H9 (cell line): ENCODE measurements around the gene TRPM2. TPM values are rescaled to one million over a fixed set of nuclear protein-coding genes. Genes with fewer than 3 reads are reported as not detected.

Experiments used
- DNase-seq: peaks from one replicate; pipeline ENCODE4 v3.0.0-alpha.2; 2017
- H2AFZ ChIP-seq: one replicate; pipeline ENCODE4 v1.6.1; 2013; ENCODE audit warnings: mild to moderate bottlenecking, low read length, control low read depth, moderate library complexity
- H2AK5ac ChIP-seq: 2 replicates; pipeline ENCODE4 v1.6.1; 2013; ENCODE audit warnings: low read length, control low read depth, mixed read lengths; ENCODE audit not compliant: insufficient read length
- H2BK120ac ChIP-seq: one replicate; pipeline ENCODE4 v1.6.1; 2013; ENCODE audit warnings: low read depth, mild to moderate bottlenecking, low read length, control low read depth, inconsistent platforms; ENCODE audit not compliant: poor library complexity, severe bottlenecking
- H2BK12ac ChIP-seq: 2 replicates; pipeline ENCODE4 v1.6.1; 2013; ENCODE audit warnings: low read length, control low read depth, mixed read lengths, low read depth; ENCODE audit not compliant: insufficient read length
- H2BK15ac ChIP-seq: 2 replicates; pipeline ENCODE4 v1.6.1; 2013; ENCODE audit warnings: low read depth, low read length, control low read depth
- H2BK20ac ChIP-seq: one replicate; pipeline ENCODE4 v1.6.1; 2013; ENCODE audit warnings: low read depth, mild to moderate bottlenecking, low read length, control low read depth, inconsistent platforms; ENCODE audit not compliant: poor library complexity, severe bottlenecking
- H2BK5ac ChIP-seq: 2 replicates; pipeline ENCODE4 v1.6.1; 2013; ENCODE audit warnings: low read length, control low read depth, mixed read lengths; ENCODE audit not compliant: insufficient read length
- H3K14ac ChIP-seq: 2 replicates; pipeline ENCODE4 v1.6.1; 2013; ENCODE audit warnings: low read length, control low read depth; ENCODE audit not compliant: insufficient read depth
- H3K18ac ChIP-seq: 2 replicates; pipeline ENCODE4 v1.6.1; 2013; ENCODE audit warnings: low read depth, mild to moderate bottlenecking, mixed read lengths, low read length, control low read depth; ENCODE audit not compliant: insufficient read length
- H3K23ac ChIP-seq: 2 replicates; pipeline ENCODE4 v1.6.1; 2013; ENCODE audit warnings: low read length, control low read depth, mixed read lengths, low read depth; ENCODE audit not compliant: insufficient read length
- H3K23me2 ChIP-seq: 2 replicates; pipeline ENCODE4 v1.6.1; 2013; ENCODE audit warnings: low read depth, mild to moderate bottlenecking, mixed read lengths, low read length, control low read depth; ENCODE audit not compliant: insufficient read length, poor library complexity, severe bottlenecking
- H3K27ac ChIP-seq: 2 replicates; pipeline ENCODE4 v1.5.1; 2013; ENCODE audit warnings: low read length, control low read depth, mixed read lengths, low read depth; ENCODE audit not compliant: insufficient read length
- H3K27me3 ChIP-seq: 2 replicates; pipeline ENCODE4 v1.6.1; 2013; ENCODE audit warnings: low read length, control low read depth, inconsistent platforms; ENCODE audit not compliant: insufficient read depth
- H3K4ac ChIP-seq: 2 replicates; pipeline ENCODE4 v1.6.1; 2013; ENCODE audit warnings: low read depth, mild to moderate bottlenecking, control low read depth, inconsistent platforms, low read length, moderate library complexity
- H3K4me1 ChIP-seq: 2 replicates; pipeline ENCODE4 v1.6.1; 2013; ENCODE audit warnings: low read length, control low read depth, inconsistent platforms; ENCODE audit not compliant: insufficient read depth
- H3K4me2 ChIP-seq: 2 replicates; pipeline ENCODE4 v1.6.1; 2013; ENCODE audit warnings: low read length, control low read depth, mixed read lengths; ENCODE audit not compliant: insufficient read length, insufficient read depth
- H3K56ac ChIP-seq: 2 replicates; pipeline ENCODE4 v1.6.1; 2013; ENCODE audit warnings: low read depth, mild to moderate bottlenecking, mixed read lengths, low read length, control low read depth; ENCODE audit not compliant: insufficient read length
- H3K79me1 ChIP-seq: 2 replicates; pipeline ENCODE4 v1.6.1; 2013; ENCODE audit warnings: low read depth, mild to moderate bottlenecking, moderate library complexity, low read length, control low read depth, inconsistent platforms; ENCODE audit not compliant: insufficient read depth, poor library complexity, severe bottlenecking
- H3K79me2 ChIP-seq: 2 replicates; pipeline ENCODE4 v1.6.1; 2013; ENCODE audit warnings: low read length, control low read depth, inconsistent platforms; ENCODE audit not compliant: insufficient read depth
- H3K9ac ChIP-seq: 2 replicates; pipeline ENCODE4 v1.6.1; 2013; ENCODE audit warnings: low read length, control low read depth, mixed read lengths; ENCODE audit not compliant: insufficient read length; ENCODE audit errors: extremely low read depth
- H3K9me3 ChIP-seq: one replicate; pipeline ENCODE4 v1.6.1; 2013; ENCODE audit warnings: low read depth, low read length, inconsistent platforms; ENCODE audit not compliant: control insufficient read depth
- H3T11ph ChIP-seq: one replicate; pipeline ENCODE4 v1.6.1; 2013; ENCODE audit warnings: mild to moderate bottlenecking, low read length, control low read depth, inconsistent platforms
- H4K20me1 ChIP-seq: one replicate; pipeline ENCODE4 v1.6.1; 2013; ENCODE audit not compliant: control insufficient read depth, insufficient read length, insufficient read depth
- H4K5ac ChIP-seq: 2 replicates; pipeline ENCODE4 v1.6.1; 2013; ENCODE audit warnings: low read depth, mild to moderate bottlenecking, mixed read lengths, low read length, control low read depth; ENCODE audit not compliant: insufficient read length
- H4K8ac ChIP-seq: replicated peaks from 2 replicates; pipeline ENCODE4 v1.6.1; 2013; ENCODE audit warnings: low read length, control low read depth, mixed read lengths, low read depth; ENCODE audit not compliant: insufficient read length
- H4K91ac ChIP-seq: 2 replicates; pipeline ENCODE4 v1.6.1; 2013; ENCODE audit warnings: low read depth, mild to moderate bottlenecking, moderate library complexity, mixed read lengths, low read length, control low read depth; ENCODE audit not compliant: insufficient read length
- H3K27ac Mint-ChIP-seq, 3 experiments: 2 replicates in 2 of 3; 3 replicates in 1 of 3; pipeline ENCODE4 v1.8.0; 2020 to 2021; ENCODE audit warnings: mixed read lengths in 3 of 3, mild to moderate bottlenecking in 1 of 3, moderate library complexity in 1 of 3
- H3K27me3 Mint-ChIP-seq: 2 replicates; pipeline ENCODE4 v1.8.0; 2021; ENCODE audit warnings: low read depth, mild to moderate bottlenecking, moderate library complexity, mixed read lengths
- H3K36me3 Mint-ChIP-seq, 3 experiments: 2 replicates in 2 of 3; 3 replicates in 1 of 3; pipeline ENCODE4 v1.8.0; 2020 to 2021; ENCODE audit warnings: low read depth in 3 of 3, mixed read lengths in 3 of 3; ENCODE audit not compliant: insufficient read depth in 1 of 3
- H3K4me1 Mint-ChIP-seq, 2 experiments: 2 replicates each; pipeline ENCODE4 v1.8.0; 2020; ENCODE audit warnings: mixed read lengths in 2 of 2
- H3K4me3 Mint-ChIP-seq, 2 experiments: 2 replicates in 1 of 2; 3 replicates in 1 of 2; pipeline ENCODE4 v1.8.0; 2020 to 2021; ENCODE audit warnings: mild to moderate bottlenecking in 2 of 2, mixed read lengths in 2 of 2, moderate library complexity in 1 of 2
- H3K9me3 Mint-ChIP-seq, 2 experiments: 2 replicates in 1 of 2; 3 replicates in 1 of 2; pipeline ENCODE4 v1.8.0; 2020; ENCODE audit warnings: mild to moderate bottlenecking in 2 of 2, mixed read lengths in 2 of 2, moderate library complexity in 1 of 2
- WGBS: extraction: QIAGEN DNeasy Blood & Tissue Kit; methylation state at CpG from one replicate; pipeline ENCODE4 v1.1.7; 2013; ENCODE audit warnings: missing lambda C conversion rate, low lambda C conversion rate, mixed read lengths; ENCODE audit not compliant: insufficient read length; ENCODE audit errors: extremely low coverage; 5-methylcytosine and 5-hydroxymethylcytosine counted together
- total RNA-seq: library from RNA; stranded (reverse); gene quantifications from 2 replicates; pipeline ENCODE4 v1.2.1, GENCODE V29; 2021
- TF ChIP-seq, protein P1 (sequence below): fragments of 200-600 bp; sonication (generic); conservative IDR thresholded peaks from 3 replicates; pipeline ENCODE4 v1.8.0; 2021; ENCODE audit warnings: antibody characterized with exemption, mild to moderate bottlenecking

TRPM2 gene
- total RNA-seq, 1 experiment from 2014 or later, result 0.68 TPM

GRCh38 chr21:44458971-44459711 lies 105.7 kb downstream of the TRPM2 start:
- no peak overlapping the region for H3K23ac ChIP-seq
- no peak overlapping the region for H3K27ac Mint-ChIP-seq
- H3K4me3 Mint-ChIP-seq, result no peak overlapping the region

More at GRCh38 chr21:44458971-44459711, 105.7 kb downstream of the TRPM2 start:
- no peak overlapping the region for H2BK12ac ChIP-seq
- H2BK120ac ChIP-seq, result no peak overlapping the region
- H2BK15ac ChIP-seq, result no peak overlapping the region
- Mint-ChIP-seq H3K27me3 (peaks cover 10% of the 10 kb centered on the region), H3K36me3 (peaks cover 0 to 2% (median 0%) of the 10 kb centered on the region in 3 experiments; a peak in 1 of 7 replicates), H3K9me3 (no peaks in the 10 kb centered on the region; a peak in 1 of 5 replicates), H3K4me1 (peaks cover 4 to 13% of the 10 kb centered on the region in 2 experiments; a peak in 3 of 4 replicates)
- H3K4ac ChIP-seq, result no peak overlapping the region
- H4K91ac ChIP-seq, result no peak overlapping the region
- H3K9ac ChIP-seq, result no peak overlapping the region
- H3K27ac ChIP-seq, result no peak overlapping the region
- no peak overlapping the region for H4K8ac ChIP-seq
- WGBS, result no CpG with 5 or more reads among the region's 19 CpGs
- no peak overlapping the region for H2BK20ac ChIP-seq
- no peak overlapping the region for H4K5ac ChIP-seq
- TF ChIP-seq, protein P1, sequence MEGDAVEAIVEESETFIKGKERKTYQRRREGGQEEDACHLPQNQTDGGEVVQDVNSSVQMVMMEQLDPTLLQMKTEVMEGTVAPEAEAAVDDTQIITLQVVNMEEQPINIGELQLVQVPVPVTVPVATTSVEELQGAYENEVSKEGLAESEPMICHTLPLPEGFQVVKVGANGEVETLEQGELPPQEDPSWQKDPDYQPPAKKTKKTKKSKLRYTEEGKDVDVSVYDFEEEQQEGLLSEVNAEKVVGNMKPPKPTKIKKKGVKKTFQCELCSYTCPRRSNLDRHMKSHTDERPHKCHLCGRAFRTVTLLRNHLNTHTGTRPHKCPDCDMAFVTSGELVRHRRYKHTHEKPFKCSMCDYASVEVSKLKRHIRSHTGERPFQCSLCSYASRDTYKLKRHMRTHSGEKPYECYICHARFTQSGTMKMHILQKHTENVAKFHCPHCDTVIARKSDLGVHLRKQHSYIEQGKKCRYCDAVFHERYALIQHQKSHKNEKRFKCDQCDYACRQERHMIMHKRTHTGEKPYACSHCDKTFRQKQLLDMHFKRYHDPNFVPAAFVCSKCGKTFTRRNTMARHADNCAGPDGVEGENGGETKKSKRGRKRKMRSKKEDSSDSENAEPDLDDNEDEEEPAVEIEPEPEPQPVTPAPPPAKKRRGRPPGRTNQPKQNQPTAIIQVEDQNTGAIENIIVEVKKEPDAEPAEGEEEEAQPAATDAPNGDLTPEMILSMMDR, result no peak
- H3K9me3 ChIP-seq, result no peaks in the 10 kb centered on the region
- H3K14ac ChIP-seq, result no peak overlapping the region
- no peaks in the 10 kb centered on the region for H3K4me1 ChIP-seq
- no peak overlapping the region for H2AK5ac ChIP-seq
- no peak overlapping the region for H3K56ac ChIP-seq
- no peaks in the 10 kb centered on the region for H3K79me1 ChIP-seq
- no peak overlapping the region for H2AFZ ChIP-seq
- no peak overlapping the region for H3T11ph ChIP-seq
- no peak for DNase-seq
- no peak overlapping the region for H3K18ac ChIP-seq
- no peaks in the 10 kb centered on the region for H3K27me3 ChIP-seq
- no peak overlapping the region for H2BK5ac ChIP-seq
- H3K79me2 ChIP-seq, result no peaks in the 10 kb centered on the region
- H3K23me2 ChIP-seq, result peaks cover 7% of the 10 kb centered on the region
- no peaks in the 10 kb centered on the region for H4K20me1 ChIP-seq
- no peak overlapping the region for H3K4me2 ChIP-seq
